PC-9 (cell line): ENCODE data around the gene PACRG. TPM values are rescaled to one million over a fixed set of nuclear protein-coding genes. Genes with fewer than 3 reads are reported as not detected.
A peak's percentile ranks its signal among the peaks of the same experiment; 100 is the strongest.

Experiments
- BruUV-seq: library from RNA; stranded (reverse); fragments of 400-500 nt; replicated peaks from 2 replicates; lab custom pipeline; 2021; lab: Mats Ljungman, UMichigan
- CTCF ChIA-PET: fragments of 300-600 bp; sonication (Branson Sonifier 250); formaldehyde crosslinking; loops from one replicate; lab custom pipeline; 2022; ENCODE audit warnings: antibody characterized with exemption; lab: Charles Lee
- POLR2A ChIA-PET: fragments of 300-600 bp; sonication (Branson Sonifier 250); formaldehyde crosslinking; loops from one replicate; lab custom pipeline; 2022; ENCODE audit warnings: antibody characterized with exemption; ENCODE audit not compliant: unreplicated experiment; lab: Charles Lee
- DNase-seq, 2 experiments: peaks; one replicate each; pipeline versions ENCODE4 v3.0.0 to v3.0.0-alpha.2; 2015 to 2022; ENCODE audit warnings: mixed read lengths in 1 of 2
- H2AFZ ChIP-seq: fragments of 200-600 bp; sonication (generic); 2 replicates; pipeline ENCODE4 v1.8.1; 2017; ENCODE audit warnings: antibody characterized with exemption
- H3F3A ChIP-seq: fragments of 200-600 bp; sonication (generic); 2 replicates; pipeline ENCODE4 v1.8.1; 2017; ENCODE audit warnings: antibody characterized with exemption, mild to moderate bottlenecking, low read depth; ENCODE audit not compliant: insufficient read depth
- H3K27ac ChIP-seq: fragments of 200-600 bp; sonication (generic); 2 replicates; pipeline ENCODE4 v1.6.1; 2016; ENCODE audit warnings: mixed run types
- H3K27me3 ChIP-seq: fragments of 200-600 bp; sonication (generic); 2 replicates; pipeline ENCODE4 v1.6.1; 2016; ENCODE audit warnings: low read depth, mixed run types; ENCODE audit not compliant: insufficient read depth
- H3K36me3 ChIP-seq: fragments of 200-600 bp; sonication (generic); 2 replicates; pipeline ENCODE4 v1.6.1; 2016; ENCODE audit warnings: low read depth, mixed run types
- H3K4me1 ChIP-seq: fragments of 200-600 bp; sonication (generic); replicated peaks from 2 replicates; pipeline ENCODE4 v1.6.1; 2016; ENCODE audit warnings: mixed run types; ENCODE audit not compliant: insufficient read depth
- H3K4me2 ChIP-seq: fragments of 200-600 bp; sonication (generic); 2 replicates; pipeline ENCODE4 v1.6.1; 2017; ENCODE audit warnings: mixed run types
- H3K4me3 ChIP-seq: fragments of 200-600 bp; sonication (generic); 2 replicates; pipeline ENCODE4 v1.6.1; 2016; ENCODE audit warnings: mixed run types
- H3K79me2 ChIP-seq: fragments of 200-600 bp; sonication (generic); 2 replicates; pipeline ENCODE4 v1.6.1; 2017; ENCODE audit warnings: low read depth, mixed run types
- H3K9me2 ChIP-seq: fragments of 200-600 bp; sonication (generic); 2 replicates; pipeline ENCODE4 v1.8.1; 2017; ENCODE audit warnings: mild to moderate bottlenecking; ENCODE audit not compliant: insufficient read depth
- H3K9me3 ChIP-seq: fragments of 200-600 bp; sonication (generic); 2 replicates; pipeline ENCODE4 v1.8.1; 2016; ENCODE audit warnings: low read depth; ENCODE audit not compliant: insufficient read depth
- H4K20me1 ChIP-seq: fragments of 200-600 bp; sonication (generic); 2 replicates; pipeline ENCODE4 v1.8.1; 2017; ENCODE audit not compliant: insufficient read depth
- EZH2 ChIP-seq: fragments of 200-600 bp; sonication (generic); IDR thresholded peaks from 2 replicates; pipeline ENCODE4 v1.8.0; 2017; ENCODE audit warnings: antibody characterized with exemption, low read depth
- intact Hi-C: fragments of 100-400 bp; cut with micrococcal nuclease; formaldehyde crosslinking; loops from one replicate; pipeline ENCODE4 v1.10.0; 2022; ENCODE audit not compliant: unreplicated experiment
- total RNA-seq: library from RNA; stranded (reverse); gene quantifications from 2 replicates; pipeline ENCODE4 v1.2.3, GENCODE V29; 2021
- TF ChIP-seq, protein P1 (sequence below): fragments of 200-600 bp; sonication (generic); conservative IDR thresholded peaks from 2 replicates; pipeline ENCODE4 v1.6.1; 2017; ENCODE audit warnings: mixed run types, antibody characterized with exemption, mild to moderate bottlenecking, moderate library complexity

PACRG gene
- total RNA-seq, 1 experiment from 2014 or later, result not detected

DNA sequence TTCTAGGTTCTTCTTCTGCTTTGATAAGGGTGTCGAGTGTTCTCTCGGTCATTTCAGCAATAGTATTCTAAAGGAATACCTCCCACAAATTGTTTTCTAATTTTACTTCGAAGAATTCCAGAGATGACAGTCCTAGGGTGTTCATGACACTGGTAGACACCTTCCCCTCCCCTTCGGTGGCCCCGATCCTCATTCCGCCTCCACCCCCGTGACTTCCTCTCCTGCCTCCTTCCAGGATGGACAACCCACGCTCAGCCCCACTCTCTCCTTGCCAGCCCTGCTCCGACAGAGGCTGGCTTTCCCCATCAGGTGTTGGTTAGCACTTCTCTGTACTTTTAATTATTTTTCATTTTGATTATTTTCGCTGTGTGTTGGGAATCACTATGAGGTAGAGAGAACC is 431.9 kb downstream of the PACRG start:
- no peak overlapping the region for H3K27ac ChIP-seq
- H3K9me2 ChIP-seq, result no peaks in the 10 kb centered on the region
- peaks cover 88% of the 10 kb centered on the region for H3K27me3 ChIP-seq
- intact Hi-C loops, result no loop called here
- no TSS peak for BruUV-seq
- H3K4me1 ChIP-seq, result no peaks in the 10 kb centered on the region; the same call in 1 of the 2 replicates
- no peak overlapping the region for H2AFZ ChIP-seq
- no peak overlapping the region for H3K4me2 ChIP-seq
- H4K20me1 ChIP-seq, result no peaks in the 10 kb centered on the region
- no peak for TF ChIP-seq EZH2
- TF ChIP-seq, protein P1, sequence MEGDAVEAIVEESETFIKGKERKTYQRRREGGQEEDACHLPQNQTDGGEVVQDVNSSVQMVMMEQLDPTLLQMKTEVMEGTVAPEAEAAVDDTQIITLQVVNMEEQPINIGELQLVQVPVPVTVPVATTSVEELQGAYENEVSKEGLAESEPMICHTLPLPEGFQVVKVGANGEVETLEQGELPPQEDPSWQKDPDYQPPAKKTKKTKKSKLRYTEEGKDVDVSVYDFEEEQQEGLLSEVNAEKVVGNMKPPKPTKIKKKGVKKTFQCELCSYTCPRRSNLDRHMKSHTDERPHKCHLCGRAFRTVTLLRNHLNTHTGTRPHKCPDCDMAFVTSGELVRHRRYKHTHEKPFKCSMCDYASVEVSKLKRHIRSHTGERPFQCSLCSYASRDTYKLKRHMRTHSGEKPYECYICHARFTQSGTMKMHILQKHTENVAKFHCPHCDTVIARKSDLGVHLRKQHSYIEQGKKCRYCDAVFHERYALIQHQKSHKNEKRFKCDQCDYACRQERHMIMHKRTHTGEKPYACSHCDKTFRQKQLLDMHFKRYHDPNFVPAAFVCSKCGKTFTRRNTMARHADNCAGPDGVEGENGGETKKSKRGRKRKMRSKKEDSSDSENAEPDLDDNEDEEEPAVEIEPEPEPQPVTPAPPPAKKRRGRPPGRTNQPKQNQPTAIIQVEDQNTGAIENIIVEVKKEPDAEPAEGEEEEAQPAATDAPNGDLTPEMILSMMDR, result no peak
- no peaks in the 10 kb centered on the region for H3K36me3 ChIP-seq
- H3K79me2 ChIP-seq, result no peaks in the 10 kb centered on the region
- H3K4me3 ChIP-seq, result no peak overlapping the region
- no peaks in the 10 kb centered on the region for H3F3A ChIP-seq
- ChIA-PET POLR2A (no interaction called here), CTCF (no interaction called here)
- no peak for DNase-seq
- H3K9me3 ChIP-seq, result no peaks in the 10 kb centered on the region

DNA sequence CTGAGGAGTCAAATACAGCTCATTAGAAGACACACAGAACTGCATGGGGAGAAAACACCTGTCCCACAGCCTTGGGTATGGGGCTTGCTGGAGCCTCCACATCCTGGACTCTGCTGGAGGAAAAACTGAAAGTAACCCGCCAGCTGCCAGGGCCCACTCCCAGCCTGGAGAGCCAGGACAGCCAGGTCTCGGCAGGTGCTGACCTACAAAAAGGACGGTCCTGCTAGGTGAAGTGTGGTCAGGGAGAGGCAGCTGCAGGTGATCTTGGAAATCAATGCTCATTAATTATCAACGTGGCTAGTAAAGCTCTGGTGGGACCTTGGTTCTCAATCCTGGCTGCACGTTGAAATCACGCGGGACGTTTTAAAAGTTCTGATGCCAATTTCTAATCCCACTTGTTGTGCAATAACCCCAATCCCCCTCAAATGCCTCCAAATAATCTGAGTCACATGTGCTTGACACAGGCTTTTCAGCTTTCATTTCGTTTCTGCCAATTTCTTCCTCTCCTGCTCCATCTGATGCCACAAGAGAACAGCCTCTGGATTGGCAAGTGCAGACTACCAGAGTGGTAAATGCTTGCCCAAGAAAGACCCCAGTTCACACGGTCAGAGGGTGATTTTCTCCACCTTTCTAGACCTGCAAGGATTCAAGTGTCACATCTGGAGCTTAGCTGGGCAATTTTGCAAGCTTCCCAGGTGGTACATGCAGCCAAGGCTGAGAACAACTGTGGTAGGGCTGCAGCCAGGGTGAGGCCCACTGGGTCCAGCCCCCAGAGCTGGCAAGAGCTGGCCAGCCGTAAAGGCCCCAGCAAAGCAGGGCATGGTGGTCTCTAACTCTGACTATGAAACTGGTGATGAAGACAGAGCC is 434.5 kb downstream of the PACRG start:
- no peak for TF ChIP-seq EZH2
- TF ChIP-seq, protein P1, result no peak
- no peaks in the 10 kb centered on the region for H4K20me1 ChIP-seq
- no TSS peak for BruUV-seq
- H3F3A ChIP-seq, result no peaks in the 10 kb centered on the region
- ChIA-PET CTCF (no interaction called here), POLR2A (no interaction called here)
- H3K4me1 ChIP-seq, result no peaks in the 10 kb centered on the region; the same call in 1 of the 2 replicates
- no peaks in the 10 kb centered on the region for H3K9me3 ChIP-seq
- no peak overlapping the region for H3K4me3 ChIP-seq
- DNase-seq, result no peak
- H3K36me3 ChIP-seq, result no peaks in the 10 kb centered on the region
- peak overlapping the region; percentile 34; the same call in 1 of the 2 replicates for H3K4me2 ChIP-seq
- peaks cover 78% of the 10 kb centered on the region for H3K27me3 ChIP-seq
- intact Hi-C loops, result no loop called here
- no peaks in the 10 kb centered on the region for H3K9me2 ChIP-seq
- no peaks in the 10 kb centered on the region for H3K79me2 ChIP-seq
- H2AFZ ChIP-seq, result peak overlapping the region; percentile 22; the same call in 1 of the 2 replicates
- no peak overlapping the region for H3K27ac ChIP-seq

DNA sequence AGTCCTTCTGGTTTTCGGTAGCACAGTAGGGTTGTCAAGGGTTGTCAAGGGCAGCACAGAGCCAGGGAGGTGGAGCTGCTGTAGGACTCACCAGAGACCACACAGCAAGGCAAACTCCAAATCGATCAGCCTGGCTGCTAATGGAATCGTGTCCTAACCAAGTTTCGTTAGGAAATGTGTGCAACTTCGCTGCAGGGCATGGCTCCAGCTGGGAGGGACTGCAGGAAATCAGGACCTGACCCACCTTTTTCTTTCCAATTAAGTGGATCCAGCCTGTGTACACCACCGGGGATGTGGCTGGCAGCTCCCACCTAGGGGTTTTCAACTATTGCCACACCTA is 435.1 kb downstream of the PACRG start:
- intact Hi-C loops, result no loop called here
- no peak overlapping the region for H2AFZ ChIP-seq
- TF ChIP-seq, protein P1, result no peak
- TF ChIP-seq EZH2, result no peak
- no TSS peak for BruUV-seq
- no peaks in the 10 kb centered on the region for H3K36me3 ChIP-seq
- H3K9me3 ChIP-seq, result no peaks in the 10 kb centered on the region
- no peak overlapping the region for H3K27ac ChIP-seq
- H4K20me1 ChIP-seq, result no peaks in the 10 kb centered on the region
- POLR2A ChIA-PET, result no interaction called here
- no peak overlapping the region for H3K4me2 ChIP-seq
- H3K4me3 ChIP-seq, result no peak overlapping the region
- no peaks in the 10 kb centered on the region; the same call in 1 of the 2 replicates for H3K4me1 ChIP-seq
- peaks cover 75% of the 10 kb centered on the region for H3K27me3 ChIP-seq
- no peaks in the 10 kb centered on the region for H3F3A ChIP-seq
- CTCF ChIA-PET, result no interaction called here
- no peak for DNase-seq
- no peaks in the 10 kb centered on the region for H3K9me2 ChIP-seq
- no peaks in the 10 kb centered on the region for H3K79me2 ChIP-seq
